ENCODE measurements around the gene RASSF4.
"Not testable (repeated sequence)": the region's sequence is repeated elsewhere in the genome, so short reads cannot be mapped to it uniquely, and the experiment has no call there.

RASSF4 gene

DNA sequence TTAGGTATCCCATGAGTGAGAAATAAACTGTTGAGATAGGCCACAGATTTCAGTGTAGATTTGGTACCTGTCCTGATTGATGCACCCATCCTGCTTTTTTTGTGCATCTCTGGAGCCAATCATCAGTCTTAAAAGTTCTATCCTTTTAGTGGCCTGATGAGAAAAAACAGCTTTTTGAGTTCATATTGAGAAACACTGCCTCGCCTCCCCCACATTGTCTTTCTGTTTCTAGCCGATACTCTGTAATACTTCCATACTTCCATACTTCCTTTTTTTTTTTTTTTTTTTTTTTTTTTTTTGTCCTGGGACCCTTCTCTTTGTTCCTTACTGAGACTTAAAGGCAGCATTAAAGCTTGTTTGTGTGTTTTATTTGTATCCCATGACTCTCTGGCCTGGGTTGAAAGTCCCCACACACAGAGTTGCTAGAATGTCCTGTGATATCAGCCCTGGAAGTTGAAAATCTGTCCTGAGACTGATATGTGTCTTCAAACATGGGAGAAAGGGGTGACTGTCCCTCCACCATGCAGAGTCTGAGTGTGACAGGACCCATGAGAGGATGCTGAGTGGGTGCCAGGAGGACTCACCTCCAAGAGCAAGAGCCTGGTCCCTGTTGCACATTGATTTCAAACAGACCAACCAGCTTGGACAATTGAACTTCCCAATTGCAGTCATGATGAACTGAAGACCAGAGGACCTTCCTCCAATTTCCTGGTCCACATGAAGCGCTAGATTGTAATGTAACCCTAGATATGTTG is 46.9 kb downstream of the RASSF4 start:
- peak in 3 of 4 experiments; percentile 53 to 71 (median 58) for DNase-seq

DNA sequence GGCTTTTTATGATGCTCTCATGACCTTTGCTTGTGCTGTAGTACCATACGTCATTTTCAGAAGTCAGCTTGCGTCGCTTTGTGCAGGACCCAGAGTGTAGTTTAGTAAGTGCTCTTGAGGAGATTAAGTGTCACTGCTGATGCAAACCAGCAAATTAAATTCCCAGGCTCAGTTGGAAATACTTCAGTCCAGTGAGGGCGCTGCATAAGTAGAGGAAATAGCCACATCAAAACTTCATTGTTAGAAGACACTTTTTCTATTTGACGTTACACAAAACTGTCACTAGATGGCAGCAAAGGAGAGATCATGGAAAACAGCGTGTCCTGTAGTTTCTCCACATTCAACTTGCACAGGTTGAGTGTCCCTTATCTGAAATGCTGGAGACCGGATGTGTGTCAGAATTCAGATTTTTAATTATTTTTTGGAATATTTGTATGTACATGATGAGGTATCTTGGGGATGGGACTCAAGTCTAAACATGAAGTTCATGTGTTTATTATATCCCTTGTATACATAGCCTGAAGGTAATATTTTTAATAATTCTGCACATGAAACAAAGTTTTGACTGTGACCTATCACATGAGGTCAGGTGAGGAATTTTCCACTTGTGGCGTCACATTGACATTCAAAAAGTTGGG is 49.0 kb downstream of the RASSF4 start:
- peak; percentile 71 to 92 (median 83) for DNase-seq

DNA sequence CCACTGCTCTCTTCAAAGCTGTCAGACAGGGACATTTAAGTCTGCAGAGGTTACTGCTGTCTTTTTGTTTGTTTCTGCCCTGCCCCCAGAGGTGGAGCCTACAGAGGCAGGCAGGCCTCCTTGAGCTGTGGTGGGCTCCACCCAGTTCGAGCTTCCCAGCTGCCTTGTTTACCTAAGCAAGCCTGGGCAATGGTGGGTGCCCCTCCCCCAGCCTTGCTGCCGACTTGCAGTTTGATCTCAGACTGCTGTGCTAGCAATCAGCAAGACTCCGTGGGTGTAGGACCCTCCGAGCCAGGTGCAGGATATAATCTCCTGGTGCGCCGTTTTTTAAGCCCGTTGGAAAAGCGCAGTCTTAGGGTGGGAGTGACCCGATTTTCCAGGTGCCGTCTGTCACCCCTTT is 55.0 kb downstream of the RASSF4 start:
- not testable (repeated sequence) for DNase-seq

DNA sequence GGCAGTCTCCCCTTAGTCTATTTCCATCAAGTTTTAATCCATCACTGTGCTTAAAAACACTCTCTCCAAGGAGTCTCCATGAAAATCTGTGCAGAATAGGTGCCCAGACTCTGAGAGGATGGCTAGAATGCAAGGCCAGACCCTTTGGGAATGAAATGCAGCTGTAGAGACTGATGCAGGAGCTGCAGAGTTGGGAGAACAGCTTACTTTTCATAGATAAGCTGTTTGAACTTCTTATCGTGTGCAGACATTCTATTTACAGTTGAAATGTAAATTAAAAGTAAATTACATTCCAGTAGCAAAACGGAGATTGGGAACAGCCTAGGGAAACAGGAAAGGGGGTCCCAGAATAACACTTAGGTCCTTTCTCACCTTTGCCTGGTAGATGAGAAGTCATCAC is 56.0 kb downstream of the RASSF4 start:
- DNase-seq: no peak

DNA sequence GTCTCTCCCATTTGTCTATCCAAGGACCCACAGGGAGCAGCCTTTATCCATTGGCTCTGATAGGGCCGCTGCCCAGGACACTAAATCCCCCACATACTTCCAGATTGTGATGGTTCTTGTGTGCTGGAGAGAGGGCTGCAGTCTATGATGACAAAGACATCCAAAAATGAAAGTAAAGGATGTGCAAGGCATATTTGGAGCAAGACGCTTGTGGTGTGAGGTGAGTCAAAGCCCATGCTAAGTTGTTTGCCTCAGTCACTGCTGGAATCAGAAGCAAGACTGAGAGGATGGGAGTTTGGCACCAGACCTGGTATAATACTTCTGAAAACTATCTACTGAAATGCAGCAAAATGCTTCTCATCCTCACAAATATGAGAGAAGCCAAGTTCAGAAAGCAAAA is 63.8 kb downstream of the RASSF4 start:
- no peak for DNase-seq

DNA sequence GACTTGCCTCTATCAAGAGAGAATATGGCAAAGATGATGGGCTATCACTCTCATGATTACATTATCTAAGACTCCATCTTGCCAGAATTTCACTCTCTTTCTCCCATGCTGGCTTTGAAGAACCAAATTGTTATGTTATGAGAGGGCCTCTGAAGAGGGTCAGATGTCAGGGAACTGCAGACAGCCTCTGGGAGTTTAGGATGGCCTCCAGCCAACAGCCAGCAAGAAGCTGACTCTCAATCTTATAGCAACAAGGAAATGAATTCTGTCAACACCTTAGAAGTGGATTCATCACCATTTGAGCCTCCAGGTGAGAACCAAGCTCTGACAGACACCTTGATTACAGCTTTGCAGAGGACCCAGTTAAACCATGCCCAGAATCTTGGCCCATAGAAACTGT is 74.7 kb downstream of the RASSF4 start:
- no peak for DNase-seq

DNA sequence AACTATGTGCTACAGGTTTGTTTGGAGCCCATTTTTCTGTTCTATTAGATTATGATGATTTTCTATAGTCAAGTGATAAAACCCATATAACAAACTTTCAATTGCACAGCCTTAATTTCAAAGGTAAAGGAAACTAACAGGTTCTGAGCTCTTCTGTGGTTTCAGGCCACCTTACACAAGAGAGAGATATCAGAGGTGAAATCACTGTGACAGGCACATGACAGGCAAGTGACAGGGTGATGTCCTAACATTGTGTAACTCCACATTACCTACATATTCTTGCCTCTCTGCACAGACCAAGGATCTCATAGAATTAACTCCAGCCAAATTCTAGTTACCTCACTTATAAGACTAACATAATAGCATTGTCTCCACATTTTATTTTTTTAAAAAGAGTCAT is 76.1 kb downstream of the RASSF4 start:
- DNase-seq: no peak

DNA sequence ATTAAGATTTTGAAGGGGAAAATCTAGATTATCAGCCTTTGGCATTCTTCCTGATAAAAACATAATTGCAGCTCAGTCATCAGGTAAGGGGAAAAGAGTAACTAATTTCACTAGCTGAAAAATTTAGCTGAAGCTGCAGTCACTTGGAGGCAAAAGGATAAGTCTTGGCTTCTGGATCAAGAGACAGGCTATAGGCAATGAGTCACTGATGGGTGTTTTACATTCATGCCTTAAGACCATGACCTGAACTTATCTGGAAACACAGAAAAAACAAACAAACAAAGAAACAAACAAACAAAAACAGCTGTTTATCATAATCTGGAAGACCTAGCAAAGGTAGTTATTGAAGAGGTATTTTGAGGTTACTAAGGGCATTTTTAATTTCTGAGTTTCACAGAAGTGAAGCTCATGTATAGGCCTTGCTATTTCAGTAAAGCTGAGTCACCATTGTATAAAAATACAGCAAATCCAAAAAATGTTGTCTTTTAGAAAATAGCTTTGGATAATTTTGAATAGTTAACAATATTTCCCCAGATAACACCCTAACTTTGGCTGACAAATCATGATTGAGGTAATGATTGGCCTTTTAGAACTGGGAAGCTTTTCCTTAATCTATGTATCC is 81.4 kb downstream of the RASSF4 start:
- DNase-seq: no peak

DNA sequence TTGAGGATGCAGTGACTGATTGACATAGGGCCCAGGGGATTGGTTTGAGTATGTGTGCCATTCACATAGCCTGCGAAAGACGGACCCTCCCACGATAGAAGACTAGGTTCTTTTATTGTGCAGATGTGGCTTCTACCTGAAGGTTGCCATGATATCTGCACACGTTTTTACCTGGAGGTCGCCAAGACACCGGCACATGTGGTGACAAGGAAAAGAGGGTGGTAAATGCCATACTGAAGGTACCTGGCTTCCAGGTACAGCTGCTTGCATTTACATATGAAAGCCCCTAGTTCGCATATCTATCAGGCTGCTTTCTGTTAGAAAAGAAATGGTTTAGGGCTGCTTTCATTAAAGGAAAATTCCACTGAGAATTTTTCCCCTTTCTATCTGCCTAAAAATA is 84.7 kb downstream of the RASSF4 start:
- no peak for DNase-seq
